SU-DHL-6 (cell line): ENCODE data around the gene NAPSA.

Experiments used
- EZH2phosphoT487 ChIP-seq: fragments of 200-600 bp; sonication (generic), shearing (Covaris generic); conservative IDR thresholded peaks from 2 replicates; pipeline ENCODE4 v1.6.1; 2018; ENCODE audit warnings: mild to moderate bottlenecking, antibody characterized with exemption, low read length, moderate library complexity, mixed read lengths
- TF ChIP-seq, protein P1 (sequence below): fragments of 200-600 bp; sonication (generic); IDR thresholded peaks from one replicate; pipeline ENCODE4 v1.5.1; 2017; ENCODE audit warnings: antibody characterized with exemption, mild to moderate bottlenecking, low read length, moderate library complexity; ENCODE audit not compliant: insufficient read depth, poor library complexity, severe bottlenecking

DNA sequence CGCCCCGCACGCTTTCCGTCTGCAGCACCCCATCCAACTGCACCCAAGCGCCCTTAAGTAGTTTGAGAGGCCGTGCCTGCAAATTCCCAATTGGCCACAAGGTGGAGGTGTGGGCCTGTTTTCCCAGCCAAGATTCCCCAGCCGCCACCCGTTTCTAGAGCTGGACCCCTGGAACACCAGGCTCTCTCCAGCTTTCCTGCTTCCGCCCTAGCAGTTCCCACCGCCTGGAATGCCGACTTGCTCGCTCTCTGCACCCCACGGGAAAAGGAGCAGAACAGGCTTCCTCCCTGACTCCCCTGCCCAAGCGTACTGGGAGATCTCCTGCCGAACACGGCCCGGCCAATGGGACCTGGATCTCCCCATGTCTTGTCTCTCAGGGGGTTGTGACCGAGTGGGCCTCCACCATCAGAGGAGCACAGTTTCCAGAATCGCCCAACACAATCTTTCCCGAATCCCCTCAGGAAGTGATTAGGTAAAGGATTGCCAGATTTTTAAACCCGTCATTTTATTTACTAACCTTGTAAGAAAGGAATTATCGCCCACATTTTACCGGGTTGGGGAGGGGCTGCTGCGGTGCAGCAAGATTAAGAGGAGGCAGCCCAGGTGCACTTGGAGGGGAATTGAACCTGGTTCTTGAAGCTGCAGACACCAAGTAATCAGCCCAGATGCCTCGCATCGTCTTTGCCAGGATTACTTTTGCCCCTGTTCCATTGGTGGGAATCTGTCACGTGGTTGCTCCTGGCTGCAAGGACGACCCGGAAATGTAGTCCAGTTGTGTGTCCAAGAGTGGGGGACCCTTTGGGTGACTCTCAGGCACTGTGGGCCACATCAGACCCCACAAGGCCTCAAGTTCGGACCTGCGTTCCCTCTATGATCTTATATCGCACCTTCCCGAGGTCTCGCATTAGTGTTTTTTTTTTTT is 3.5 kb upstream of the NAPSA start:
- TF ChIP-seq, protein P1, sequence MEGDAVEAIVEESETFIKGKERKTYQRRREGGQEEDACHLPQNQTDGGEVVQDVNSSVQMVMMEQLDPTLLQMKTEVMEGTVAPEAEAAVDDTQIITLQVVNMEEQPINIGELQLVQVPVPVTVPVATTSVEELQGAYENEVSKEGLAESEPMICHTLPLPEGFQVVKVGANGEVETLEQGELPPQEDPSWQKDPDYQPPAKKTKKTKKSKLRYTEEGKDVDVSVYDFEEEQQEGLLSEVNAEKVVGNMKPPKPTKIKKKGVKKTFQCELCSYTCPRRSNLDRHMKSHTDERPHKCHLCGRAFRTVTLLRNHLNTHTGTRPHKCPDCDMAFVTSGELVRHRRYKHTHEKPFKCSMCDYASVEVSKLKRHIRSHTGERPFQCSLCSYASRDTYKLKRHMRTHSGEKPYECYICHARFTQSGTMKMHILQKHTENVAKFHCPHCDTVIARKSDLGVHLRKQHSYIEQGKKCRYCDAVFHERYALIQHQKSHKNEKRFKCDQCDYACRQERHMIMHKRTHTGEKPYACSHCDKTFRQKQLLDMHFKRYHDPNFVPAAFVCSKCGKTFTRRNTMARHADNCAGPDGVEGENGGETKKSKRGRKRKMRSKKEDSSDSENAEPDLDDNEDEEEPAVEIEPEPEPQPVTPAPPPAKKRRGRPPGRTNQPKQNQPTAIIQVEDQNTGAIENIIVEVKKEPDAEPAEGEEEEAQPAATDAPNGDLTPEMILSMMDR: peak; percentile 73
- TF ChIP-seq EZH2phosphoT487: no peak
